Stomach (tissue), 4 donors: ENCODE data around the gene XPC.

ENCODE experiments used
- CTCF ChIP-seq, 7 experiments: fragments of 450-650 bp in 4 of 7; fragments of 200-600 bp in 3 of 7; sonication (generic) in 3 of 7; IDR thresholded peaks; one replicate each; pipeline ENCODE4 v1.5.1; 2016 to 2019; ENCODE audit warnings: antibody characterized with exemption in 7 of 7, control low read depth in 2 of 7, mild to moderate bottlenecking in 1 of 7
- POLR2A ChIP-seq, 4 donors: fragments of 450-650 bp; IDR thresholded peaks; one replicate each; pipeline ENCODE4 v1.6.1; 2016; ENCODE audit warnings: antibody characterized with exemption in 4 of 4, control low read depth in 2 of 4, mild to moderate bottlenecking in 1 of 4, moderate library complexity in 1 of 4

- TF ChIP-seq CTCF (IDR thresholded peaks at IDR 0.05), result no peak
- TF ChIP-seq POLR2A (IDR thresholded peaks at IDR 0.05), result no peak
Observed at GRCh38 chr3:14181253-14181652, 2.9 kb upstream of the XPC start.
